Measurements from ENCODE around the gene KIRREL3. TPM values are rescaled to one million over a fixed set of nuclear protein-coding genes. Genes with fewer than 3 reads are reported as not detected.

KIRREL3 gene
- total and polyA plus RNA-seq, 9 of the 15 experiments (the other 6 are each of a cell fraction or from before 2014, with no cell fraction given): 0.04 to 0.10 TPM; not detected in 7

DNA sequence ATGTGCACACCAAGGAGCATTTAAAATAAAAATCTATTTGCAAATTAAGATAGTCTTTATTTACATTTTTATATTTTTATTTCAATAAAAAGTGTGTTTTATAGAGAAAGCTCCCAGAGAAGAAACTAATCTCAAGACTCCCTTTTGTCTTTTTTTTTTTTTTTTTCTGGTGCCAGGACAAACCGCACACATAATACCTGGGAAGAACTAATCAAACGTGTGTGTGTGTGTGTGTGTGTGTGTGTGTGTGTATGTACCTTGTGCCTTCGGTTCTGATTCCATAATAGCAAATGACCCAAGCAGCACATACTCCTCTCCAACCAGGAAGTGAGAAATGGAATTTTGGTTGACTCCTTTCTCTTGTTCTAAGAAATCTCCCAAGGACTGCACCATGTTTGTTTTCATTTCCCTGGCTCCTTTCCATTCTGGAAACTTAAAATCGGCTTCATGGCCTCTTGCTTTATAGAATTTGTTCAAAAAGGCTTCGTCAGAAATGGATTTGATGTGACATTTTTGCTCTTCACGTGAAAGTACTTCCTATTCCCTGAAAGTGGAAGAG is 579.8 kb downstream of the KIRREL3 start:
- no peaks in the 10 kb centered on the region for H3K9me3 ChIP-seq (replicated peaks; ENCODE audit: control insufficient read depth, insufficient read depth, low read depth, low read length)
- H3K4me1 ChIP-seq (replicated peaks in 1 of 2; ENCODE audit: control insufficient read depth in 2 of 2, insufficient read depth in 2 of 2, low read length in 2 of 2): peaks cover 9 to 13% of the 10 kb centered on the region in 2 experiments; a peak in 4 of 5 replicates
- no peak for FAIRE-seq
- H2AFZ ChIP-seq (ENCODE audit: low read depth, low read length): no peak overlapping the region
- H3K4me3 ChIP-seq: no peak overlapping the region
- no TSS peak for BruUV-seq (replicated peaks)
- H4K20me1 ChIP-seq (replicated peaks; ENCODE audit: control insufficient read depth, insufficient read depth, low read length): peaks cover 54% of the 10 kb centered on the region
- no peak for DNase-seq (ENCODE audit: extremely low read depth in 1 of 4, low spot score in 3 of 4)
- intact Hi-C loops (cut with micrococcal nuclease) (loop anchor here (2.0 to 5.0 kb wide), 3 partner anchors 66 to 108 kb away; partner anchors contain the start of gene ST3GAL4), in situ Hi-C loops (cut with MboI) (loop anchor here (25.0 kb wide), 1 partner anchor 108 kb away; the partner anchor contains the start of gene DCPS)
- H3K27me3 ChIP-seq (ENCODE audit: control insufficient read depth in 2 of 2, insufficient read depth in 2 of 2, low read length in 2 of 2): peaks cover 24 to 36% of the 10 kb centered on the region in 2 experiments
- TF ChIP-seq, protein P1, sequence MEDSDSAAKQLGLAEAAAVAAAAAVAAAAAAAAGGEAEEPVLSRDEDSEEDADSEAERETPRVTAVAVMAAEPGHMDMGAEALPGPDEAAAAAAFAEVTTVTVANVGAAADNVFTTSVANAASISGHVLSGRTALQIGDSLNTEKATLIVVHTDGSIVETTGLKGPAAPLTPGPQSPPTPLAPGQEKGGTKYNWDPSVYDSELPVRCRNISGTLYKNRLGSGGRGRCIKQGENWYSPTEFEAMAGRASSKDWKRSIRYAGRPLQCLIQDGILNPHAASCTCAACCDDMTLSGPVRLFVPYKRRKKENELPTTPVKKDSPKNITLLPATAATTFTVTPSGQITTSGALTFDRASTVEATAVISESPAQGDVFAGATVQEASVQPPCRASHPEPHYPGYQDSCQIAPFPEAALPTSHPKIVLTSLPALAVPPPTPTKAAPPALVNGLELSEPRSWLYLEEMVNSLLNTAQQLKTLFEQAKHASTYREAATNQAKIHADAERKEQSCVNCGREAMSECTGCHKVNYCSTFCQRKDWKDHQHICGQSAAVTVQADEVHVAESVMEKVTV (CRISPR knock-in tag; IDR thresholded peaks at IDR 0.05): no peak
- TF ChIP-seq ELF1 (tag; IDR thresholded peaks at IDR 0.05) (peak; percentile 54; the same call in 1 of the 2 replicates), ZKSCAN8 (CRISPR knock-in tag; IDR thresholded peaks at IDR 0.05) (peak; percentile 13; the same call in 1 of the 2 replicates), FOSL1 (tag; conservative IDR thresholded peaks at IDR 0.05) (0 out of 2 replicates have a peak, but pooled peaks have one; percentile 9)
- no peaks in the 10 kb centered on the region for H3K9me1 ChIP-seq (ENCODE audit: control insufficient read depth, insufficient read depth, low read length)
- ChIA-PET POLR2A (interaction anchor here (1.3 to 1.8 kb wide), 3 partner anchors 9 to 102 kb away, joined by 3 to 6 read pairs (median 6); no protein-coding TSS in a partner anchor), CTCF (ENCODE audit: low intra/inter-chr PET ratio) (no interaction called here)
- ATAC-seq: no peak
- H3K4me2 ChIP-seq (ENCODE audit: insufficient read depth, low read length): no peak overlapping the region
- no peaks in the 10 kb centered on the region for H3K79me2 ChIP-seq (ENCODE audit: control insufficient read depth, insufficient read depth, low read length)
- H3K9ac ChIP-seq (ENCODE audit: insufficient read depth in 1 of 2, low read depth in 2 of 2, low read length in 2 of 2): no peak overlapping the region
- H3K36me3 ChIP-seq (ENCODE audit: control insufficient read depth, insufficient read depth, low read length): no peaks in the 10 kb centered on the region
- H3K27ac ChIP-seq (ENCODE audit: extremely low read depth, low read depth, low read length): no peak overlapping the region
- 10% methylated on average over 5 of the region's 6 CpGs for WGBS (ENCODE audit: insufficient coverage, low coverage, missing lambda C conversion rate)

All from K562 (cell line).